Stimulated activated CD4-positive, alpha-beta T cell treated with anti-CD3 and anti-CD28 coated beads, Interleukin-15, amount 100 ng/mL, for 24 hours (primary cell): Measurements from ENCODE around the gene C17orf113.
A peak's percentile ranks its signal among the peaks of the same experiment; 100 is the strongest.

Source experiments
- DNase-seq: peaks from one replicate; pipeline ENCODE4 v3.0.0-alpha.2; 2020

C17orf113 gene

GRCh38 chr17:42072323-42073187 is 22.2 kb upstream of the C17orf113 start:
- peak; percentile 23 for DNase-seq

GRCh38 chr17:42071810-42072209 is 21.4 kb upstream of the C17orf113 start:
- peak; percentile 17 for DNase-seq

- no peak for DNase-seq
Measured at GRCh38 chr17:42068979-42069378, 18.6 kb upstream of the C17orf113 start.

DNA sequence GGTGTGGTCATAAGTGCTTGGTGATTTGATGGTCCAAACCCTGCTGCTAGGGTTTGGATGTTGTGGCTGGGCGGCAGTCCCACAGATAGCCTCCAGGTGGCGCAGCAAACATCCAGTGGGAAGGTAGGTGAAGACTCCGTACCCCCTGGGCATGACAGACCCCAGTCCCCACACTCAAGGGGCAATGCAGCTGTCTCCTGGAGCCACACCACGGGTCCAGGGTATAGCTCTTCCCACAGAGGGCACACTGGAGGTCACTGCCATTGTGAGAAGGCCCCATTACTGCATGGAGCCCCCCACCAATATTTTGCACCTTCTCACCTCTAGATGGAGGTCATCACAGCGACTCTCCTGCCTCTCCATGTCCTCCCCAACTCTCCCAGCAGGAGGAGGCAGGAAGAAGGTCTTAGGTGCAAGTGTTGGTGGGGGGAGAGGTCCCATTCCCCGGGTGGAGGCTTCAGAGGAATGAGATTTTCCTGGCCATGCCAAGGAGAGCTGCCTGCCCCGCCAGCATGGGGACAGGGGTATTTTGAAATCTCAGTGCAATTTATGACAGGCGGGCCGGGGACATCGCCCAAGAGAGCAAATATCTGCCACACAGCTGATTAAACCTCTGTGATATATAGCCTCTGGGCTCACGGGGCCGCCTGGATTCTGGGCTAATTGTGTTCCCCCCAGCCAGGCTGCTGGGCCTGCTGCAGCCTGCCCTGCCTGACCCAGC is 17.1 kb upstream of the C17orf113 start:
- peak; percentile 79 for DNase-seq

DNA sequence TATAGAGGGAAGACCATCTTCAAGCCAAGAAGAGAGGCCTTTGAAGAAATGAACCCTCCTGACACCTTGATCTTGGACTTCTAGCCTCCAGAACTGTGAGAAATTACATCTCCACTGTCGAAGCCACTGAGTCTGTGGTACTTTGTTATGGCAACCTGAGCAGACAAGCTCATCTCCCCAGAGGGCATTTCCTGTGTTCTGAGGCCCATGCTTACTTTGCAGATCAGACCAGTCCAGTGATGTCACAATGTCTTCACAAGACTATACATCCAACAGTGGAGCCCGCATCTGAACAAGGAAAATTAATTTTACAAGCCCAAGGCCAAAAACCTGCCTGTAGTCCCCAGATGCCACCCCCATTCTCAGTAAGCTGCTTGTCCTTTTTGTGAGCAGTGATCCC is 14.8 kb upstream of the C17orf113 start:
- no peak for DNase-seq

GRCh38 chr17:42062681-42063080 is 12.3 kb upstream of the C17orf113 start:
- no peak for DNase-seq

- DNase-seq: no peak
Measured at GRCh38 chr17:42061646-42062487, 11.5 kb upstream of the C17orf113 start.

DNA sequence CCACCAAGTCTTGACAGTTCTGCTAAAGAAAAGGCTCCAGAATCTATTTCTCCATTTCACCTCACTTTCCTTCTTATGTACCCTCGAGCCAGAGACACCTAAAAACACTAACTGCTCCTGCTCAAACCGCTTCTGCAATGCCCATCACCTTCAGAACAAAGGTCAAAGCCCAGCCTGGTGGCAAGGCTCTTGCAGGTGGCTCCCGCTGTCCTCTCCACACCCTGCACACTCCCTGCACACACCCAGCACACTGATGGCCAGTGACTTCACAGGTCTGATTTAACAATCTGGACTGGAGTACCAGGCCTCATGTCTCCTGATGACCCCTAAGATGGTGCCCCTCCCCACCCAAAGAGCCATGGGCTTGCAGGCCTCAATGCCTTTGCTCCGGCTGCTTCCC is 9.8 kb upstream of the C17orf113 start:
- DNase-seq: no peak

GRCh38 chr17:42059815-42060214 is 9.4 kb upstream of the C17orf113 start:
- DNase-seq: no peak

DNA sequence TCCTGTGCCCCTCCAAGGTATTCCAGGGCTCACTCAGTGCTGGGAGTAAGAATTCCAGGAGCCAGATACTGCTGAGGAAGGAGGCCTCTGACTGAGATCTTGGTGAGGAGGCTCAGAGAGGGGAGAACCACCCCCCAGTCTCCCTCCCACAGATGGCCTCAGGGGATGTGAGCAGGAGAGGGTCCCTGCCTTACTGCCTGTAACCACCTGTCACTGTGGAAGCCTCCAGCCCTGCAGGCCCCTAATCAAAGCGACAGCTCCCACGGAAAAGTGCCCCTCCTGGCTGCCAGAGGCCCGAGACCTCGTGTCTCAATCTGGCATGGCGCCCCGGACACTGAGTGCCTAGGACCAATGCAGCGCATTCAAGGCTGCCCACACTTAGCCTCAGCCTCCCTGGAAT is 7.7 kb upstream of the C17orf113 start:
- no peak for DNase-seq

GRCh38 chr17:42056635-42057034 is 6.2 kb upstream of the C17orf113 start:
- DNase-seq: no peak

DNA sequence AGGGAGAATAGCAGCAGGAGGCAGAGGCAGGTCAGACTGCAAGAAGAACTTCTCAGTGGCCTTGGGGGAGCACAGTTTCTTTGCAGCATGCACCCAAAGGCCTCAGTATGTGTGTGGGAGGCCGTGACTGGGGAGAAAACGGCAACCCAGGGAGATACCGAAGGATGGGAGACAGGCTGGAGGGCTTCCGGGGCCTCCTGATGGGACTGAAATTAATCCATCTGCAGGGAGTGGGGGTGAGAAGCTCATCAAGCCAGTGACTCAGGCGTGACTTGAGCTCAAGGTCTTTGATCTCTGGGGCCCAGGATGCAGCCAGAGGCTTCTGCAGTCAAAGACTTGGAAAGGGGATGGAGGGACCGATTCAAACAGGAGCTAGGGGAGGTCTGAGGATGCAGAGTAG is 5.1 kb upstream of the C17orf113 start:
- DNase-seq: no peak

- no peak for DNase-seq
Measured at GRCh38 chr17:42055027-42055426, 4.6 kb upstream of the C17orf113 start.

GRCh38 chr17:42053731-42054500 is 3.5 kb upstream of the C17orf113 start:
- no peak for DNase-seq

DNA sequence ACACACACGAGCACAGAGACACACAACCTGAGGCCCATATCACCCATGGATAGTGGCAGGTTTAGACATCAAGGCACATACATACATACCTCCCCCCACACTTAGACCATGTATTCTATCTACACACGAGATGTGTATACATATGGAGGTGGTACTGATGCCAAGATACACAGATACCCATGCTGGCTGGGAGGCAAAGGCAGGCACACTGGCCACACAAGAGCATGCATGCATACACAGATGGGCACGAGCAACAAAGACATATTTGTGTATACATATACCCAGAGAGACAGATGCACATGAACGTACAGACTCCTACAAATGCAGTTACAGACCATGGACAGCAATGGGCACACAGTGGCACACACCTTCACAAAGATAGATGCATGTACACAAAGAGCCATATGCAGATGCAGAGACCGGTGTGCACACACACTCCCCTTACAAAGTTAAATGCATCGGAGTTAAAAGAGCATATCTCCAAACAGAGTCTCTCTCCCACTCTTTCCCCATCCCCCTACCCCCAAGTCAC is 2.0 kb upstream of the C17orf113 start:
- DNase-seq: no peak

- DNase-seq: no peak
Measured at GRCh38 chr17:42051645-42052044, 1.2 kb upstream of the C17orf113 start.

DNA sequence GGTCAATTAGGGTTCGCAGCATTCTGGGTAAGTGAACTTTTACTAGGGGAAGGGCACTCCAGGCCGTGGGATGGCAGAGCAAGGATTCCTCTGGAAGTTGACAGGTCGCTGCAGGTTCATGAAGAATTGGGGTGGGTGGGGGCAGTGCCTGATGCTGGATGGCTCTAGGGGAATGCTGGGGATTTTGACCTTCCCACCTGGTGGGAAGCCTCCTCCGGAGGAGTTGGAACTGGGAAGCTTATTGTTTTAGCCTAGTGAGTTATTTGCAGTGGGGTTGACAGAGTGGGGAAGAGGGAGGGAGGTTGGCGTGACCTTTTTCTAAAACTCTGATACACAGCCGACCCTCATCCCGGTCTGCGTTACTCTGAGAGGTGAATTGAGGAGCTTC is 606 bp upstream of the C17orf113 start:
- no peak for DNase-seq

DNA sequence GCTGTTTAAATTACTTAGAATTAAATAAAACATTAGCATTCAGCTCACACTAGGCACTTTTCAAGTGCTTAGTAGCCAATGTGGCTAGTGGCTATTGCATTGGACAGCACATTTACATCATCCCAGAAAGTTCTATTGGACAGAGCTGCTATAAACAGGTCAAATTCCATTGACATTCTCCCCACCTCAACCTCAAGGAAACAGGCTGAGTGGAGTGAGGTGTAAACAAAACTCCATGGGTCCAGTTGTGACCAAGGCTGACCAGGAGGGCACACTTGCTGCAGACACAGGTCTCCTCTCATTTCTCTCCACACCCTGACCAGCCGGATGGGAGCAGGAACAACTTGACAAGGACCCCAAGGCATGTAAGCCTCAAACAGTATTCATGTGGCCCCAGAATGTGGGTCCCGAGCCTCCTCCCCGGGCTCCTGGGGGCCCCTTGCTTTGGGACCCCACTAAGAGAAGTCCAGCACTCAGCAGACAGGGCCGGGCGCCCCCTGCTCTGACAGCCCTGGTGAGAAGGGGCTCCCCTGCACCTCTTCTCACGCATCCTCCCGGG is 488 bp downstream of the C17orf113 start:
- no peak for DNase-seq

GRCh38 chr17:42047343-42047742 is 3.1 kb downstream of the C17orf113 start:
- DNase-seq: no peak

DNA sequence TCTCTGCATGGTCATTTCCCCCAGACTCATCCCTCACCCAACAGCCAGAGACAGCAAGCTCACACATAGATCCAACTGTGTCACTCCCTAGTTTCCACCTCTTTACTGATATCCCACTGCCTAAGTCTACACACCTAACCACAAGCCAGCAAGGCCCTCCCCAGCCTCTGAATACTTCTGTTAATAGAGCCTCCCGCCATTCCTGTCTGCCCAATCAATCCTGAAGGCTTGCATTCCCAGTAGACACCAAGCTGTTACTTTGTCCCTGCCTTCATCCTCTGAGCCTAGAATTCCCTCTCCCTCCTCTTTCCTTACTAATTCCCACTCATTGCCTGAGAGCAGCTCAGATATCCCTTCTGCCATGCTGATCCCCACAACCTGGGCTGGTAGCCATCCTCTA is 4.7 kb downstream of the C17orf113 start:
- DNase-seq: no peak

- DNase-seq: no peak
Measured at GRCh38 chr17:42042598-42043319, 7.6 kb downstream of the C17orf113 start.
